Vagina (tissue), 2 donors: ENCODE data around the gene ZNF410.

Experiments used
- CTCF ChIP-seq, 3 experiments: fragments of 450-650 bp in 2 of 3; fragments of 200-600 bp in 1 of 3; sonication (generic) in 1 of 3; IDR thresholded peaks; one replicate each; pipeline ENCODE4 v1.5.1; 2017 to 2019; ENCODE audit warnings: antibody characterized with exemption in 3 of 3, mild to moderate bottlenecking in 2 of 3, moderate library complexity in 2 of 3
- POLR2A ChIP-seq, 2 donors: fragments of 450-650 bp; IDR thresholded peaks; one replicate each; pipeline ENCODE4 v1.6.1; 2017; ENCODE audit warnings: antibody characterized with exemption in 2 of 2, mild to moderate bottlenecking in 2 of 2, moderate library complexity in 2 of 2

- no peak for TF ChIP-seq CTCF (IDR thresholded peaks at IDR 0.05)
- no peak for TF ChIP-seq POLR2A (IDR thresholded peaks at IDR 0.05)
Observed at GRCh38 chr14:73903028-73903427, 16.4 kb downstream of the ZNF410 start.
